HG03565 (cell line): ENCODE data around the gene NXPE1.

Source experiments
- ATAC-seq: cut with Tn5 transposase; IDR thresholded peaks from one replicate; pipeline ENCODE4 v1.9.1; 2021; ENCODE audit warnings: mild to moderate bottlenecking, moderate library complexity; ENCODE audit not compliant: unreplicated experiment

Gene NXPE1

GRCh38 chr11:114563077-114563476 is 3.4 kb upstream of the NXPE1 start:
- ATAC-seq = no peak

GRCh38 chr11:114562166-114562916 is 2.7 kb upstream of the NXPE1 start:
- no peak for ATAC-seq

- ATAC-seq = no peak
Observed at GRCh38 chr11:114556135-114556534, 3.5 kb downstream of the NXPE1 start.

GRCh38 chr11:114553642-114554041 is 6.0 kb downstream of the NXPE1 start:
- no peak for ATAC-seq

- ATAC-seq = no peak
Observed at GRCh38 chr11:114551060-114551459, 8.6 kb downstream of the NXPE1 start.

GRCh38 chr11:114525682-114526081 is 34.0 kb downstream of the NXPE1 start:
- no peak for ATAC-seq

- no peak for ATAC-seq
Observed at GRCh38 chr11:114524122-114524521, 35.6 kb downstream of the NXPE1 start.

- ATAC-seq = no peak
Observed at GRCh38 chr11:114522818-114523217, 36.9 kb downstream of the NXPE1 start.

- no peak for ATAC-seq
Observed at GRCh38 chr11:114511538-114511937, 48.1 kb downstream of the NXPE1 start.

GRCh38 chr11:114511079-114511478 is 48.6 kb downstream of the NXPE1 start:
- no peak for ATAC-seq

GRCh38 chr11:114501901-114502300 is 57.8 kb downstream of the NXPE1 start:
- ATAC-seq = no peak

GRCh38 chr11:114499756-114500155 is 59.9 kb downstream of the NXPE1 start:
- ATAC-seq = no peak

GRCh38 chr11:114496915-114497314 is 62.8 kb downstream of the NXPE1 start:
- no peak for ATAC-seq

GRCh38 chr11:114483929-114484328 is 75.8 kb downstream of the NXPE1 start:
- ATAC-seq = no peak

- no peak for ATAC-seq
Observed at GRCh38 chr11:114482114-114482513, 77.6 kb downstream of the NXPE1 start.

- ATAC-seq = no peak
Observed at GRCh38 chr11:114479331-114479730, 80.3 kb downstream of the NXPE1 start.

- ATAC-seq = no peak
Observed at GRCh38 chr11:114478768-114479167, 80.9 kb downstream of the NXPE1 start.

- ATAC-seq = no peak
Observed at GRCh38 chr11:114478001-114478410, 81.7 kb downstream of the NXPE1 start.

- ATAC-seq = no peak
Observed at GRCh38 chr11:114472661-114473060, 87.0 kb downstream of the NXPE1 start.
